T-helper 17 cell (primary cell): ENCODE results near the gene PLCB1. TPM values are rescaled to one million over a fixed set of nuclear protein-coding genes. Genes with fewer than 3 reads are reported as not detected.
"Not testable (repeated sequence)": the region's sequence is repeated elsewhere in the genome, so short reads cannot be mapped to it uniquely, and the experiment has no call there.

Source experiments
- ATAC-seq: fragments of 150-1000 bp; cut with Tn5 transposase; 2 replicates; pipeline ENCODE4 v1.10.0; 2021; ENCODE audit warnings: mild to moderate bottlenecking, moderate library complexity
- DNase-seq, 3 donors: peaks; one replicate each; pipeline versions ENCODE4 v3.0.0 to v3.0.0-alpha.2; 2020 to 2021
- H3K9me3 ChIP-seq: one replicate; pipeline ENCODE4 v1.7.0; 2013; ENCODE audit warnings: low read length, mild to moderate bottlenecking; ENCODE audit not compliant: control insufficient read depth, poor library complexity, severe bottlenecking
- H3K27ac Mint-ChIP-seq: one replicate; pipeline ENCODE4 v1.8.0; 2022; ENCODE audit warnings: mild to moderate bottlenecking, moderate library complexity, mixed read lengths
- H3K27me3 Mint-ChIP-seq: one replicate; pipeline ENCODE4 v1.8.0; 2022; ENCODE audit warnings: mixed read lengths
- H3K36me3 Mint-ChIP-seq: one replicate; pipeline ENCODE4 v1.8.0; 2022; ENCODE audit warnings: low read depth, mixed read lengths
- H3K4me1 Mint-ChIP-seq: one replicate; pipeline ENCODE4 v1.8.0; 2022; ENCODE audit warnings: mild to moderate bottlenecking, mixed read lengths
- H3K4me3 Mint-ChIP-seq: one replicate; pipeline ENCODE4 v1.8.0; 2022; ENCODE audit warnings: mild to moderate bottlenecking, moderate library complexity, mixed read lengths
- total RNA-seq, 4 donors: library from RNA in 2 of 4; stranded (reverse) in 2 of 4; gene quantifications; one replicate each; pipeline ENCODE4 v1.2.3 and lab custom pipeline; 2022 to 2026

PLCB1 gene
- total RNA-seq, 2 donors from 2014 or later, result 19.1 to 23.1 TPM

DNA sequence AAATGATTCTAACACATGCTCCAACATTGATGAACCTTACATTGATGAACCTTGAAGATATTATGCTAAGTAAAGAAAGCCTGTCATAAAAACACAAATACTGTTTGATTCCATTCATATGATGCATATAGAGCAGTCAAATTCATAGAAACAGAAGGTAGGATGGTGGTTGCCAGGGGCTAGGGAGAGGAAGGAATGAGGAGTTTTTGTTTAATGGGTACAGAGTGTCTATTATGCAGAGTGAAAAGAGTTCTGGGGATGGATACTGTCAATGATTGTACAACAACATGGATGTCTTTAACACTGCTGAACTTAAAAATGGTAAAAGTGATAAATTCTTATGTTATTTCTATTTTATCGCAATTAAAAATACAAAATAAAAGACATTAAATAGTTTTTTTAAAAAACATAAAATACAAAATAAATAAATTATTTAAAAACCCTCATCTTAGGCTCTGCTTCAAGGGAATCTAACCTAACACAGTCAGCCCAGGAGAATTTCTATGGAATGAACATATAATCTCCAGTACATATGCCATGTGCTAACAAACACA lies 451.0 kb downstream of the PLCB1 start:
- Mint-ChIP-seq H3K27ac (no peak overlapping the region), H3K27me3 (no peaks in the 10 kb centered on the region), H3K36me3 (no peaks in the 10 kb centered on the region), H3K4me3 (no peak overlapping the region), H3K4me1 (no peaks in the 10 kb centered on the region)
- no peaks in the 10 kb centered on the region for H3K9me3 ChIP-seq
- DNase-seq, result no peak
- no peak for ATAC-seq

DNA sequence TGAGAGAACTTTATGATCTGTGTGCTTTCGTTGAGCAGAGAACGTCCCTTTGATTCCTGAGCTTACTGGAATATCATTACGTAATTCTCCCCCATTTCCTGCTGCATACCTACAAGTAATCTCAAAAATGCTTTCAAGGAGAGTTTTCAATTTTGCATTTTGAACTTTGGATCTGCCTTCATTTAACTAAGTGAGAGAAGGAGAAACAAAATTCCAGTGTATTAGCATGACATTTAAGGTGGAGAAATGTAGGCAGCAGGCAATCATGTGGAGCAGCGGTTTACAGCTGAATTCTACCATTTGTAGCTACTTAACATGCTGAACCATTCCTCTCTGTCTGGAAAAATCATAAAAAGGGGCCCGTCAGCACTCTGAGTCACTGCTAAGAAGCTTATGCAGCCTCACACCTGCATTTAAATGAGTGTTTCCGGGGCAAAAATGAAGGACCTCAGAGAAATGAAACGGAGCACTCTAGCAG lies 451.5 kb downstream of the PLCB1 start:
- no peaks in the 10 kb centered on the region for H3K9me3 ChIP-seq
- no peak overlapping the region for H3K4me3 Mint-ChIP-seq
- no peaks in the 10 kb centered on the region for H3K4me1 Mint-ChIP-seq
- no peak overlapping the region for H3K27ac Mint-ChIP-seq
- no peak for DNase-seq
- ATAC-seq, result no peak
- no peaks in the 10 kb centered on the region for H3K36me3 Mint-ChIP-seq
- H3K27me3 Mint-ChIP-seq, result no peaks in the 10 kb centered on the region

- no peak for ATAC-seq
- no peak overlapping the region for H3K27ac Mint-ChIP-seq
Observed at GRCh38 chr20:8587251-8587650, 455.2 kb downstream of the PLCB1 start.

DNA sequence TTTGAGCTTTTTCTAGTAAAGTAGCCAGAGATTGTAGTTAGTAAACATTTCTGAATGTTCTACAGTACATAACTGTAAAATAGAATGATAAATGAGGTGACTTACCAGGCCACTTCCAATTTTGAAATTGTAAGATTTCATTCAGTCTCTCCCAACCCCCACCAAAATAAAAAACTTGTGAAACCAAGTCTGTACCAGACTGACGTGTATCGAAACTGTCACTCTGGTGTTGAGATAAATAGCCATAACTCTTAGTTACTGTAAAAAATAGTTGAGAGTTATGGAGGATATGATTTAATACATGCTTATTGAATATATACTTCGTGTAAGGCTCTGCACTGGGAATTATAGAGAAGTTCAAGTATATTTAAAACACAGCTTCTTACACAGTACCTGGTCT lies 455.7 kb downstream of the PLCB1 start:
- Mint-ChIP-seq H3K4me3 (no peak overlapping the region), H3K36me3 (no peaks in the 10 kb centered on the region), H3K27ac (no peak overlapping the region), H3K27me3 (no peaks in the 10 kb centered on the region), H3K4me1 (peaks cover 2% of the 10 kb centered on the region)
- ATAC-seq (no peak), DNase-seq (no peak)
- no peaks in the 10 kb centered on the region for H3K9me3 ChIP-seq

More at GRCh38 chr20:8587251-8587650, 455.2 kb downstream of the PLCB1 start:
- Mint-ChIP-seq H3K4me3 (no peak overlapping the region), H3K27me3 (no peaks in the 10 kb centered on the region), H3K4me1 (peaks cover under 1% of the 10 kb centered on the region), H3K36me3 (no peaks in the 10 kb centered on the region)
- no peak for DNase-seq
- H3K9me3 ChIP-seq, result no peaks in the 10 kb centered on the region

- no peaks in the 10 kb centered on the region for H3K36me3 Mint-ChIP-seq
Observed at GRCh38 chr20:8589956-8590355, 457.9 kb downstream of the PLCB1 start.

DNA sequence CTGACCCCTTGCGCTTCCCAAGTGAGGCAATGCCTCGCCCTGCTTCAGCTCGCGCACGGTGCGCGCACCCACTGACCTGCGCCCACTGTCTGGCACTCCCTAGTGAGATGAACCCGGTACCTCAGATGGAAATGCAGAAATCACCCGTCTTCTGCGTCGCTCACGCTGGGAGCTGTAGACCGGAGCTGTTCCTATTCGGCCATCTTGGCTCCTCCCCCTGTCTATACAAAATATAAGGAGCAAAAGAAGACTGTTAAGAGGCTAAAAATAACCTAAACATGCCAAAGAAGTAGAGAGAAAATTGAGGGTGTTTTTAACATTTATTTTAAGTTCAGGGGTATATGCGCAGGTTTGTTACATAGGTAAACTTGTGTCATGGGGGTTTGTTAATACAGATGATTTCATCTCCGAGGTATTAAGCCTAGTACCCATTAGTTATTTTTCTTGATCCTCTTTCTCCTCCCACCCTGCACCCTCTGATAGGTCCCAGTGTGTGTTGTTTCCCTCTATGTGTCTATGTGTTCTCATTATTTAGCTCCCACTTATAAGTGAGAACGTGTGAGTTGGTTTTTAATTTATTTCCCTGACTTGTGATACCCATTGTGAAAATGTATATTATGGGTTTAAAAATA lies 469.0 kb downstream of the PLCB1 start:
- H3K27ac Mint-ChIP-seq, H3K27me3 Mint-ChIP-seq, DNase-seq, H3K4me1 Mint-ChIP-seq, ATAC-seq, H3K4me3 Mint-ChIP-seq, H3K9me3 ChIP-seq, H3K36me3 Mint-ChIP-seq: not testable (repeated sequence)

More at GRCh38 chr20:8589956-8590355, 457.9 kb downstream of the PLCB1 start:
- Mint-ChIP-seq H3K4me1 (peaks cover 2% of the 10 kb centered on the region), H3K4me3 (no peak overlapping the region), H3K27ac (no peak overlapping the region), H3K27me3 (no peaks in the 10 kb centered on the region)
- DNase-seq (no peak), ATAC-seq (no peak)
- H3K9me3 ChIP-seq, result no peaks in the 10 kb centered on the region

DNA sequence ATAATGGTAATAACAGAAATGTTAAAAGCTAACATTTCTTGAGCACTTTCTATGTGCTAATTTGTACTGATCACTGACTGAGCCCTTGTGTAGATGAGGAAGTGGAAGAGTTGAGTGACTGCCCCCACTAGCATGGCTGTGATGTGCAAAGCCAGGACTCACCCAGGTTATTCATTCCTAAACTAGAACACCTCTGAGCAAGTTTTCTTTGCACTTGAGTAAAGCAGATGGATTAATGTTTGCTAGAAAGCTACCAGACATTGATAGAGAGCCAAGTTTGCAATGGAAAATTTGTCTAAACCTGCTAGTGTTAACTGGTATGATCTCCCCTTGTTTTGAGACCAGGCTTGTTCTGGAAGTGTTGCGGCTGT lies 469.5 kb downstream of the PLCB1 start:
- Mint-ChIP-seq H3K4me1 (peaks cover 9% of the 10 kb centered on the region), H3K27ac (peak overlapping the region; percentile 37), H3K36me3 (no peaks in the 10 kb centered on the region), H3K4me3 (no peak overlapping the region), H3K27me3 (no peaks in the 10 kb centered on the region)
- DNase-seq (no peak), ATAC-seq (no peak)
- H3K9me3 ChIP-seq, result no peaks in the 10 kb centered on the region

GRCh38 chr20:8602389-8603116 lies 470.5 kb downstream of the PLCB1 start:
- ATAC-seq (no peak), DNase-seq (no peak)
- Mint-ChIP-seq H3K4me3 (peak overlapping the region; percentile 61), H3K27me3 (no peaks in the 10 kb centered on the region), H3K4me1 (peaks cover 9% of the 10 kb centered on the region), H3K36me3 (no peaks in the 10 kb centered on the region), H3K27ac (peak overlapping the region; percentile 37)
- no peaks in the 10 kb centered on the region for H3K9me3 ChIP-seq

DNA sequence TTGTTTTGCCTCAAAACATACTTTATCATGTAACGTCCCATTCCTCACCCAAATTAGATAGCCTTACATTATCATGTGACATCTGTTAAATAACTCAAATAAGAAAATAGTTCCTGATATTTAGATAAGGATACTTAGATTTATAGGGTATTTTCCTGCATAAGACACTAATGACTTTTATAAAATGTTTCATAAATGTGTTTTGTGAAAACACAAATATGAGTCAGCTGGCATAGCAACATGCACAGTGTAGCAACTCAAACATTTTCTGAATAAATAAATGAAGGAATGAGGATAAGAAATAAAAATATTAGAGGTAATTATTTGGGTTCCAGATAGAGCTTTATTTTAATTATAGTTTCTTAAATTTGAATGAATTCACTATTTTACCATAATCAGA lies 476.4 kb downstream of the PLCB1 start:
- no peaks in the 10 kb centered on the region for H3K4me1 Mint-ChIP-seq
- no peak overlapping the region for H3K4me3 Mint-ChIP-seq
- no peak for ATAC-seq
- H3K9me3 ChIP-seq, result no peaks in the 10 kb centered on the region
- no peak overlapping the region for H3K27ac Mint-ChIP-seq
- no peaks in the 10 kb centered on the region for H3K36me3 Mint-ChIP-seq
- H3K27me3 Mint-ChIP-seq, result no peaks in the 10 kb centered on the region
- no peak for DNase-seq

- Mint-ChIP-seq H3K36me3 (no peaks in the 10 kb centered on the region), H3K27me3 (no peaks in the 10 kb centered on the region), H3K4me3 (no peak overlapping the region), H3K27ac (no peak overlapping the region), H3K4me1 (peaks cover 2% of the 10 kb centered on the region)
- no peak for DNase-seq
- H3K9me3 ChIP-seq, result no peaks in the 10 kb centered on the region
- ATAC-seq, result no peak
Observed at GRCh38 chr20:8616792-8617191, 484.7 kb downstream of the PLCB1 start.

- H3K4me3 Mint-ChIP-seq, result no peak overlapping the region
- ATAC-seq, result no peak
- H3K9me3 ChIP-seq, result no peaks in the 10 kb centered on the region
- peaks cover 2% of the 10 kb centered on the region for H3K36me3 Mint-ChIP-seq
- H3K27me3 Mint-ChIP-seq, result no peaks in the 10 kb centered on the region
- no peak overlapping the region for H3K27ac Mint-ChIP-seq
- no peaks in the 10 kb centered on the region for H3K4me1 Mint-ChIP-seq
- no peak for DNase-seq
Observed at GRCh38 chr20:8621001-8621400, 488.9 kb downstream of the PLCB1 start.

DNA sequence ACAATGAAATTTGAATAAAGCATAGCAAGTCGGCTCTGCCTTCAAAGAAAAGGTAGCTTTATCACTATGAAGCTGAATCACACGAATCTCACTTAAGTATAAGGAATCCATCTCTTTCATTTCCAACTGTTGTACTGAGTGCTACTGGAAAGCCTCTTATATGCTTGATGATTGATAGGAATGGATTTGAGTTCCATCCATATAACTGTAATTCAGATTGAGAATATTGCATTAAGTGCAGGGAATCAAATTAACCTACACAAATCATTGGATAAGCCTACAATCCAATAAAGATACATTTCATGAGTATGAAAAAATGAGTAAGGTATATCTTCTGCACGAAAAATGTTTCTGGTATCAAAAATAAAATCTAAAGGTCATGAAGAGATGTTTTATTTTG lies 492.0 kb downstream of the PLCB1 start:
- H3K27ac Mint-ChIP-seq, result no peak overlapping the region
- no peaks in the 10 kb centered on the region for H3K9me3 ChIP-seq
- DNase-seq (no peak), ATAC-seq (no peak)
- H3K4me1 Mint-ChIP-seq, result peaks cover 2% of the 10 kb centered on the region
- no peaks in the 10 kb centered on the region for H3K27me3 Mint-ChIP-seq
- peaks cover 4% of the 10 kb centered on the region for H3K36me3 Mint-ChIP-seq
- H3K4me3 Mint-ChIP-seq, result no peak overlapping the region

GRCh38 chr20:8624616-8625015 lies 492.6 kb downstream of the PLCB1 start:
- no peak overlapping the region for H3K4me3 Mint-ChIP-seq
- no peaks in the 10 kb centered on the region for H3K27me3 Mint-ChIP-seq
- peaks cover 2% of the 10 kb centered on the region for H3K4me1 Mint-ChIP-seq
- no peak overlapping the region for H3K27ac Mint-ChIP-seq
- peaks cover 4% of the 10 kb centered on the region for H3K36me3 Mint-ChIP-seq
- ATAC-seq (no peak), DNase-seq (no peak)
- H3K9me3 ChIP-seq, result no peaks in the 10 kb centered on the region
